Esophagus muscularis mucosa (tissue), 4 donors: ENCODE measurements around the gene TXK. TPM values are rescaled to one million over a fixed set of nuclear protein-coding genes. Genes with fewer than 3 reads are reported as not detected.

Source experiments
- DNase-seq: peaks from one replicate; pipeline ENCODE4 v3.0.0-alpha.2; 2017; ENCODE audit errors: extremely low spot score
- H3K27ac ChIP-seq, 4 donors: fragments of 200-600 bp; sonication (generic); replicated peaks in 1 of 4; 1 replicate in 3 of 4; 2 replicates in 1 of 4; pipeline ENCODE4 v1.5.1; 2016 to 2019; ENCODE audit warnings: mild to moderate bottlenecking in 1 of 4
- H3K27me3 ChIP-seq, 4 donors: fragments of 200-600 bp; sonication (generic); one replicate each; pipeline versions ENCODE4 v1.5.1 to v1.6.0; 2016 to 2019
- H3K36me3 ChIP-seq, 4 donors: fragments of 200-600 bp; sonication (generic); one replicate each; pipeline ENCODE4 v1.5.1; 2016 to 2019
- H3K4me1 ChIP-seq, 4 donors: fragments of 200-600 bp; sonication (generic); one replicate each; pipeline ENCODE4 v1.5.1; 2016 to 2019
- H3K4me3 ChIP-seq, 4 donors: fragments of 200-600 bp; sonication (generic); 1 replicate in 2 of 4; 2 replicates in 2 of 4; pipeline ENCODE4 v1.5.1; 2016 to 2019; ENCODE audit warnings: mild to moderate bottlenecking in 4 of 4, moderate library complexity in 1 of 4
- H3K9me3 ChIP-seq, 4 donors: fragments of 200-600 bp; sonication (generic); 1 replicate in 3 of 4; 2 replicates in 1 of 4; pipeline ENCODE4 v1.5.1; 2016 to 2019
- CTCF ChIP-seq, 3 experiments: fragments of 200-600 bp in 2 of 3; fragments of 450-650 bp in 1 of 3; sonication (generic) in 2 of 3; IDR thresholded peaks; one replicate each; pipeline ENCODE4 v1.5.1; 2017 to 2019; ENCODE audit warnings: antibody characterized with exemption in 3 of 3, mild to moderate bottlenecking in 2 of 3, moderate library complexity in 1 of 3
- EP300 ChIP-seq: sonication (generic); formaldehyde crosslinking; IDR thresholded peaks from one replicate; pipeline ENCODE4 v1.6.1; 2017; ENCODE audit warnings: antibody characterized with exemption
- POLR2A ChIP-seq: fragments of 450-650 bp; IDR thresholded peaks from one replicate; pipeline ENCODE4 v1.6.1; 2017; ENCODE audit warnings: antibody characterized with exemption, moderate library complexity, mild to moderate bottlenecking, low read depth
- POLR2AphosphoS5 ChIP-seq, 2 donors: sonication (generic); formaldehyde crosslinking; IDR thresholded peaks; one replicate each; pipeline ENCODE4 v1.6.1; 2017; ENCODE audit warnings: antibody characterized with exemption in 2 of 2
- WGBS: methylation state at CpG from one replicate; pipeline ENCODE4 v1.1.5; 2018; 5-methylcytosine and 5-hydroxymethylcytosine counted together
- intact Hi-C: fragments of 100-400 bp; cut with DNase I; formaldehyde crosslinking; loops from one replicate; pipeline ENCODE4 v1.15.1; 2023
- total RNA-seq, 4 donors: library from RNA; depleted of rRNA; stranded (reverse); fragments of >200 nt; gene quantifications; one replicate each; pipeline versions ENCODE4 v1.1.0 to v1.2.1, GENCODE V29; 2016

The TXK gene
- total RNA-seq, 4 donors from 2014 or later: 0.92 to 2.1 (median 1.1) TPM

GRCh38 chr4:48031802-48032525 lies 102.1 kb downstream of the TXK start:
- TF ChIP-seq POLR2AphosphoS5 (IDR thresholded peaks at IDR 0.05) (no peak), CTCF (IDR thresholded peaks at IDR 0.05) (no peak), POLR2A (no peak), EP300 (no peak)
- Histone ChIP-seq H3K27ac (no peak overlapping the region), H3K4me3 (no peak overlapping the region), H3K27me3 (no peaks in the 10 kb centered on the region), H3K4me1 (peaks cover 3 to 10% (median 4%) of the 10 kb centered on the region in 4 donors), H3K9me3 (no peaks in the 10 kb centered on the region), H3K36me3 (no peaks in the 10 kb centered on the region)
- intact Hi-C loops: no loop called here
- WGBS: 69% methylated on average over 12 of the region's 12 CpGs
- DNase-seq: no peak

DNA sequence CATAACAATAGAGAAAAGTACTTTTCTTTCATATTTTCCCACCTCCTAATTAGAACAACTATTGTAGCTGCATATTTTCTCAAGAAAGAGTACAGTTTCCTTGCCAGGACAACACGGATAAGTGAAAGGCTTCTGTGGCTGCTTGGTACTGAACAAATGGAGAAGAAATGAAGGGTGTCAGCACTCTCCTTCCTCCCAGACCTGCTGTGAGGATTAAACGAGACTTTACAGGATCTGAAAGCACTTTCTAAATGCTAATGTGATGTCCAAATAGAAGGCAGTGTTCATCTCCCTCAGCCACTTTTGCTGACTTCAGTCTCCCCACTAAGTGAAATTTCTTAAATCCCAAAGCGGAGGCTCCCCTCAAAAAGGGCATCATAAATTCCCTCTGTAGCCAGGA lies 103.6 kb downstream of the TXK start:
- DNase-seq: no peak
- Histone ChIP-seq H3K4me3 (no peak overlapping the region), H3K27ac (no peak overlapping the region), H3K27me3 (no peaks in the 10 kb centered on the region), H3K9me3 (no peaks in the 10 kb centered on the region), H3K4me1 (peaks cover 4 to 10% (median 5%) of the 10 kb centered on the region in 4 donors), H3K36me3 (no peaks in the 10 kb centered on the region)
- intact Hi-C loops: no loop called here
- 61% methylated on average over 3 of the region's 3 CpGs for WGBS
- TF ChIP-seq EP300: no peak
- TF ChIP-seq CTCF (IDR thresholded peaks at IDR 0.05): no peak
- TF ChIP-seq POLR2A: no peak
- no peak for TF ChIP-seq POLR2AphosphoS5 (IDR thresholded peaks at IDR 0.05)

GRCh38 chr4:48028696-48029095 lies 105.4 kb downstream of the TXK start:
- Histone ChIP-seq H3K36me3 (no peaks in the 10 kb centered on the region), H3K9me3 (no peaks in the 10 kb centered on the region), H3K4me3 (no peak overlapping the region), H3K27me3 (no peaks in the 10 kb centered on the region), H3K4me1 (peaks cover 4 to 10% (median 5%) of the 10 kb centered on the region in 4 donors), H3K27ac (no peak overlapping the region)
- WGBS: 69% methylated on average over 2 of the region's 2 CpGs
- TF ChIP-seq CTCF (IDR thresholded peaks at IDR 0.05) (no peak), POLR2A (no peak), EP300 (no peak), POLR2AphosphoS5 (IDR thresholded peaks at IDR 0.05) (no peak)
- intact Hi-C loops: no loop called here
- DNase-seq: no peak

DNA sequence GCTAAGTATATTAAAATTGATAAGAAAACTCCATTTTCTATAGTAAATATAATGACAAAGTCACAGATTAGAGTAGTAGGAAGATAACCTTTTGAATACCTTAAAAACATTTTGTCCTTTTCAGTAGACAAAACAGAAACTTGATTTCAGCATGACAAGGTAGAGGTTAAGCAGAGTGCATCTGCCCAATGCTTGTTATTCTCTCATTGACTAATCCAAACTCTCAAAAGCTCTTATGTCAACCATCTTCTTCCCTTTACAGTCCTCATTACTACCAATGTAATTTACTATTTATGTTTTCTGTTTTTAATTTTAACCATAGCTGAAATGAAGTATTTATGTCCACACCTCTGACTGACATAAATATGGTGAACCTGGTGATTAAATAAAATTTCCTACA lies 106.4 kb downstream of the TXK start:
- Histone ChIP-seq H3K9me3 (no peaks in the 10 kb centered on the region), H3K36me3 (no peaks in the 10 kb centered on the region), H3K27me3 (no peaks in the 10 kb centered on the region), H3K4me1 (peaks cover 4 to 7% (median 5%) of the 10 kb centered on the region in 4 donors), H3K27ac (no peak overlapping the region), H3K4me3 (no peak overlapping the region)
- TF ChIP-seq POLR2AphosphoS5 (IDR thresholded peaks at IDR 0.05) (no peak), POLR2A (no peak), CTCF (IDR thresholded peaks at IDR 0.05) (no peak), EP300 (no peak)
- no peak for DNase-seq
- intact Hi-C loops: no loop called here

DNA sequence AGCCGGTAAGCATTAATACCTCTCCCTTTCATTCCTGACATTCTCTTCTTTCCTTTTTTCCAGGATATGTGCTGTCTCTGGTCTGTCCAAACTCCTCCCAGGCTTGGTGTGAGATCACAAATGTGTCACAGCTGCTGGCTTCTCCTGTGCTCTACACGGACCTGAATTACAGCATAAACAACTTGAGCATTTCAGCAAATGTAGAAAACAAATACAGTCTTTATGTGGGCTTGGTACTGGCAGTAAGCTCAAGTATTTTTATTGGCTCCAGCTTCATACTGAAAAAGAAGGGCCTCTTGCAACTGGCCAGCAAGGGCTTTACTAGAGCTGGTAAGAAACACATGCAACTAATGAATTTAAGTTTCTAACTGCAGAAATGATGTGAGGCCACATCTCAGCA lies 109.0 kb downstream of the TXK start:
- intact Hi-C loops: no loop called here
- Histone ChIP-seq H3K27me3 (no peaks in the 10 kb centered on the region), H3K4me1 (peaks cover 0 to 2% (median 0%) of the 10 kb centered on the region in 4 donors), H3K27ac (no peak overlapping the region), H3K36me3 (no peaks in the 10 kb centered on the region), H3K4me3 (no peak overlapping the region), H3K9me3 (no peaks in the 10 kb centered on the region)
- 23% methylated on average over 2 of the region's 2 CpGs for WGBS
- no peak for TF ChIP-seq POLR2A
- TF ChIP-seq POLR2AphosphoS5 (IDR thresholded peaks at IDR 0.05): no peak
- no peak for TF ChIP-seq CTCF (IDR thresholded peaks at IDR 0.05)
- TF ChIP-seq EP300: no peak
- DNase-seq: no peak
